ENCODE measurements around the gene TFB1M.

TFB1M gene

GRCh38 chr6:155252581-155252980, 61.7 kb downstream of the TFB1M start:
- ATAC-seq, result no peak
- no peak for TF ChIP-seq POU6F1 (CRISPR knock-in tag; IDR thresholded peaks at IDR 0.05; ENCODE audit: borderline replicate concordance, low read depth)
- TF ChIP-seq ESRRG (CRISPR knock-in tag; IDR thresholded peaks at IDR 0.05), result no peak
- no peak for TF ChIP-seq SNAI2 (CRISPR knock-in tag; IDR thresholded peaks at IDR 0.05)
- no peak for TF ChIP-seq ZNF70 (CRISPR knock-in tag; IDR thresholded peaks at IDR 0.05)
- no peak for TF ChIP-seq GLIS3 (CRISPR knock-in tag; IDR thresholded peaks at IDR 0.05)
- no peak for TF ChIP-seq TOX (CRISPR knock-in tag; IDR thresholded peaks at IDR 0.05; ENCODE audit: borderline replicate concordance)
- no peak for TF ChIP-seq ZNF8 (CRISPR knock-in tag; IDR thresholded peaks at IDR 0.05)
- no peak for TF ChIP-seq PATZ1 (CRISPR knock-in tag; IDR thresholded peaks at IDR 0.05; ENCODE audit: borderline replicate concordance)
- no peak for TF ChIP-seq RARB (CRISPR knock-in tag; IDR thresholded peaks at IDR 0.05)
- TF ChIP-seq ZFP3 (CRISPR knock-in tag; IDR thresholded peaks at IDR 0.05), result no peak
- no peak for TF ChIP-seq ARNTL (CRISPR knock-in tag; IDR thresholded peaks at IDR 0.05; ENCODE audit: borderline replicate concordance, low read depth)
- no peak for TF ChIP-seq TSHZ2 (CRISPR knock-in tag; IDR thresholded peaks at IDR 0.05)
- TF ChIP-seq CSDC2 (CRISPR knock-in tag; IDR thresholded peaks at IDR 0.05), result no peak
- TF ChIP-seq OSR1 (CRISPR knock-in tag; IDR thresholded peaks at IDR 0.05), result no peak
- no peak for TF ChIP-seq BACH2 (CRISPR knock-in tag; IDR thresholded peaks at IDR 0.05; ENCODE audit: borderline replicate concordance)
- no peak for TF ChIP-seq PPARA (CRISPR knock-in tag; IDR thresholded peaks at IDR 0.05; ENCODE audit: borderline replicate concordance)
- TF ChIP-seq ZFP30 (CRISPR knock-in tag; IDR thresholded peaks at IDR 0.05), result no peak
- no peak for TF ChIP-seq ZC3H10 (CRISPR knock-in tag; IDR thresholded peaks at IDR 0.05)
- no peak for TF ChIP-seq CREB5 (CRISPR knock-in tag; IDR thresholded peaks at IDR 0.05; ENCODE audit: low read depth)

DNA sequence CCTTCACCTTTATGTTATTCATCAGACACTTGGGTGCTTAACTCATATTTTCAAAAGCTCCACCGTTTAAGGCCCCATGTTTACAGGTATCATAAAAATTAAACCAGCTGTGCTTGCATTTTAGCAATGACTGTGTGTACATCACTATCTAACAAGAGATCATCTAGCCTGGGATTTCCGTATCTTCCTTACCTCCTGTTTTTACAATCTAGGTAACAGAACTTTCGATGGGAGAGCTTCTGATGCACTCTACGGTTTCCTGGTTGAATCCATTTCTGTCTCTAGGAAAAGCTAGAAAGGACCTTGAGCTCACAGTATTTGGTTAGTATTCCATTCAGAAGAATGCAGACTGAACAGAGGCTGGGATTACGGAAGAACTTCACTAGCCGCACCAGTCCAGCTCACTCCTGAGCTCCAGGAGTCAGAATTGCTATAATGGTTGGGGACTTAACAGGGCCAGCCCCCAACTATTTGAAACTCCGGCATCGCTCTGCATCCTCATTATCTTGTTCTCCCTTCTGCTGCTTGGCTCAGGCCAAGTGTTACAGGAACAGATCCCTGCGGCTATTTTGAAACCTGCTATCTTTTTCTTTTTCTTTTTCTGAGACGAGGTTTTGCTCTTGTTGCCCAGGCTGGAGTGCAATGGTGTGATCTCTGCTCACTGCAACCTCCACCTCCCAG, 63.4 kb downstream of the TFB1M start:
- no peak for ATAC-seq
- TF ChIP-seq ZNF70 (CRISPR knock-in tag; IDR thresholded peaks at IDR 0.05) (no peak), GLIS3 (CRISPR knock-in tag; IDR thresholded peaks at IDR 0.05) (no peak), PPARA (CRISPR knock-in tag; IDR thresholded peaks at IDR 0.05; ENCODE audit: borderline replicate concordance) (no peak), CREB5 (CRISPR knock-in tag; IDR thresholded peaks at IDR 0.05; ENCODE audit: low read depth) (no peak), CSRNP3 (CRISPR knock-in tag; IDR thresholded peaks at IDR 0.05) (no peak), RARB (CRISPR knock-in tag; IDR thresholded peaks at IDR 0.05) (no peak), SNAI2 (CRISPR knock-in tag; IDR thresholded peaks at IDR 0.05) (no peak), TCF4 (CRISPR knock-in tag; IDR thresholded peaks at IDR 0.05; ENCODE audit: borderline replicate concordance) (no peak), ARNTL (CRISPR knock-in tag; IDR thresholded peaks at IDR 0.05; ENCODE audit: borderline replicate concordance, low read depth) (no peak), CSDC2 (CRISPR knock-in tag; IDR thresholded peaks at IDR 0.05) (no peak), TSHZ2 (CRISPR knock-in tag; IDR thresholded peaks at IDR 0.05) (no peak), ZFP30 (CRISPR knock-in tag; IDR thresholded peaks at IDR 0.05) (no peak), TOX (CRISPR knock-in tag; IDR thresholded peaks at IDR 0.05; ENCODE audit: borderline replicate concordance) (no peak), PATZ1 (CRISPR knock-in tag; IDR thresholded peaks at IDR 0.05; ENCODE audit: borderline replicate concordance) (no peak), ZFP3 (CRISPR knock-in tag; IDR thresholded peaks at IDR 0.05) (no peak), ZC3H10 (CRISPR knock-in tag; IDR thresholded peaks at IDR 0.05) (no peak), ZNF8 (CRISPR knock-in tag; IDR thresholded peaks at IDR 0.05) (no peak)
